Esophagus muscularis mucosa (tissue), 4 donors: ENCODE measurements around the gene LRFN2. TPM values are rescaled to one million over a fixed set of nuclear protein-coding genes. Genes with fewer than 3 reads are reported as not detected.

ENCODE experiments used
- DNase-seq: peaks from one replicate; pipeline ENCODE4 v3.0.0-alpha.2; 2017; ENCODE audit errors: extremely low spot score
- H3K27ac ChIP-seq, 4 donors: fragments of 200-600 bp; sonication (generic); replicated peaks in 1 of 4; 1 replicate in 3 of 4; 2 replicates in 1 of 4; pipeline ENCODE4 v1.5.1; 2016 to 2019; ENCODE audit warnings: mild to moderate bottlenecking in 1 of 4
- H3K27me3 ChIP-seq, 4 donors: fragments of 200-600 bp; sonication (generic); one replicate each; pipeline versions ENCODE4 v1.5.1 to v1.6.0; 2016 to 2019
- H3K36me3 ChIP-seq, 4 donors: fragments of 200-600 bp; sonication (generic); one replicate each; pipeline ENCODE4 v1.5.1; 2016 to 2019
- H3K4me1 ChIP-seq, 4 donors: fragments of 200-600 bp; sonication (generic); one replicate each; pipeline ENCODE4 v1.5.1; 2016 to 2019
- H3K4me3 ChIP-seq, 4 donors: fragments of 200-600 bp; sonication (generic); 1 replicate in 2 of 4; 2 replicates in 2 of 4; pipeline ENCODE4 v1.5.1; 2016 to 2019; ENCODE audit warnings: mild to moderate bottlenecking in 4 of 4, moderate library complexity in 1 of 4
- H3K9me3 ChIP-seq, 4 donors: fragments of 200-600 bp; sonication (generic); 1 replicate in 3 of 4; 2 replicates in 1 of 4; pipeline ENCODE4 v1.5.1; 2016 to 2019
- EP300 ChIP-seq: sonication (generic); formaldehyde crosslinking; IDR thresholded peaks from one replicate; pipeline ENCODE4 v1.6.1; 2017; ENCODE audit warnings: antibody characterized with exemption
- POLR2A ChIP-seq: fragments of 450-650 bp; IDR thresholded peaks from one replicate; pipeline ENCODE4 v1.6.1; 2017; ENCODE audit warnings: antibody characterized with exemption, moderate library complexity, mild to moderate bottlenecking, low read depth
- POLR2AphosphoS5 ChIP-seq, 2 donors: sonication (generic); formaldehyde crosslinking; IDR thresholded peaks; one replicate each; pipeline ENCODE4 v1.6.1; 2017; ENCODE audit warnings: antibody characterized with exemption in 2 of 2
- WGBS: methylation state at CpG from one replicate; pipeline ENCODE4 v1.1.5; 2018; 5-methylcytosine and 5-hydroxymethylcytosine counted together
- intact Hi-C: fragments of 100-400 bp; cut with DNase I; formaldehyde crosslinking; loops from one replicate; pipeline ENCODE4 v1.15.1; 2023
- small RNA-seq, 3 donors: library from RNA; depleted of rRNA; stranded (forward); fragments of <200 nt; gene quantifications; one replicate each; pipeline ENCODE3, GENCODE V24; 2016
- total RNA-seq, 4 donors: library from RNA; depleted of rRNA; stranded (reverse); fragments of >200 nt; gene quantifications; one replicate each; pipeline versions ENCODE4 v1.1.0 to v1.2.1, GENCODE V29; 2016
- TF ChIP-seq, protein P1 (sequence below), 3 experiments: fragments of 200-600 bp in 2 of 3; fragments of 450-650 bp in 1 of 3; sonication (generic) in 2 of 3; IDR thresholded peaks; one replicate each; pipeline ENCODE4 v1.5.1; 2017 to 2019; ENCODE audit warnings: antibody characterized with exemption in 3 of 3, mild to moderate bottlenecking in 2 of 3, moderate library complexity in 1 of 3

LRFN2 gene
- total RNA-seq, 4 donors from 2014 or later = 0.11 TPM; not detected in 3

DNA sequence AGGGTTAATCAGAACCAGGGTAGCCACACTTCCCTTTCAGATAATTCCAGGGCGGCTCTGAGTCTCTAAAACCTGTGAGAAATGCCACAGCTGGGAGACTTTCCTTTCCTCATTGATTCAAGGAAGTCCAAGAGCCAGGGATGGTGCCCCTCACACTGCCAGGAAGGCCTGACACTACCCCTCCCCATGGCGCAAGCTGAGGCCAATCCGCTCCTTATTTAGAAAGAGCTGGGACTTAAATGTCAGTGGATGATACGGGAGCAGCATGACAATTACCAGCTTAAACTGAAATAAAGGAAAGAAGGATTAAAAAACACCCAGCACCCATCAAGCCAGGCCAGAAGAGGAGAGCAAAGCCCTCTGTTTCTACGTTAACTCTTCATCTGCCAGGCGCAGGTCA lies 244.4 kb downstream of the LRFN2 start:
- Histone ChIP-seq H3K4me1 (peaks cover 0 to 34% (median 4%) of the 10 kb centered on the region in 4 donors), H3K9me3 (no peaks in the 10 kb centered on the region), H3K27ac (no peak overlapping the region), H3K36me3 (no peaks in the 10 kb centered on the region), H3K27me3 (peaks cover 0 to 9% (median 0%) of the 10 kb centered on the region in 4 donors), H3K4me3 (no peak overlapping the region)
- intact Hi-C loops = no loop called here
- DNase-seq = no peak
- WGBS = 75% methylated on average over 6 of the region's 6 CpGs
- TF ChIP-seq, protein P1, sequence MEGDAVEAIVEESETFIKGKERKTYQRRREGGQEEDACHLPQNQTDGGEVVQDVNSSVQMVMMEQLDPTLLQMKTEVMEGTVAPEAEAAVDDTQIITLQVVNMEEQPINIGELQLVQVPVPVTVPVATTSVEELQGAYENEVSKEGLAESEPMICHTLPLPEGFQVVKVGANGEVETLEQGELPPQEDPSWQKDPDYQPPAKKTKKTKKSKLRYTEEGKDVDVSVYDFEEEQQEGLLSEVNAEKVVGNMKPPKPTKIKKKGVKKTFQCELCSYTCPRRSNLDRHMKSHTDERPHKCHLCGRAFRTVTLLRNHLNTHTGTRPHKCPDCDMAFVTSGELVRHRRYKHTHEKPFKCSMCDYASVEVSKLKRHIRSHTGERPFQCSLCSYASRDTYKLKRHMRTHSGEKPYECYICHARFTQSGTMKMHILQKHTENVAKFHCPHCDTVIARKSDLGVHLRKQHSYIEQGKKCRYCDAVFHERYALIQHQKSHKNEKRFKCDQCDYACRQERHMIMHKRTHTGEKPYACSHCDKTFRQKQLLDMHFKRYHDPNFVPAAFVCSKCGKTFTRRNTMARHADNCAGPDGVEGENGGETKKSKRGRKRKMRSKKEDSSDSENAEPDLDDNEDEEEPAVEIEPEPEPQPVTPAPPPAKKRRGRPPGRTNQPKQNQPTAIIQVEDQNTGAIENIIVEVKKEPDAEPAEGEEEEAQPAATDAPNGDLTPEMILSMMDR (IDR thresholded peaks at IDR 0.05) = no peak
- no peak for TF ChIP-seq POLR2AphosphoS5 (IDR thresholded peaks at IDR 0.05)
- TF ChIP-seq EP300 = no peak
- no peak for TF ChIP-seq POLR2A

DNA sequence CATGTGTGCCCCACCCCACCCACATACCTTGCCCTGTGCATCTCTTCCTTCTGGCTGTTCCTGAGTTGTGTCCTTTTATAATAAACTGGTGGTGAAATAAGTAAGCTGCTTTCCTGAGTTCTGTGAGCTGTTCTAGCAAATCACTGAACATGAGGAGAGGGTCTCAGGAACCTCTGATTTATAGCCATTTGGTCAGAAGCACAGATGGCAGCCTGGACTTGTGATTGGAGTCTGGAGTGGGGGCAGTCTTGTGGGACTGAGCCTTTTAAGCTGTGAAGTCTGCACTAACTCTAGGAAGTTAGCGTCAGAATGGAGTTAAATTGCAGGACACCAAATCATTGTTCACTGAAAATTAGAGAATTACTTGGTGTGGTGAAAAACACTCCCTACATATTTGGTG lies 245.4 kb downstream of the LRFN2 start:
- Histone ChIP-seq H3K27ac (no peak overlapping the region), H3K27me3 (no peaks in the 10 kb centered on the region), H3K9me3 (no peaks in the 10 kb centered on the region), H3K4me1 (peaks cover 0 to 34% (median 4%) of the 10 kb centered on the region in 4 donors), H3K36me3 (no peaks in the 10 kb centered on the region), H3K4me3 (no peak overlapping the region)
- intact Hi-C loops = no loop called here
- no peak for DNase-seq
- 100% methylated on average over 1 of the region's 1 CpG for WGBS
- TF ChIP-seq POLR2AphosphoS5 (IDR thresholded peaks at IDR 0.05) (no peak), EP300 (no peak), POLR2A (no peak)
- TF ChIP-seq, protein P1 (IDR thresholded peaks at IDR 0.05) = no peak

Small RNAs within 50 kb of the gene (small RNA-seq; reads per million reads assigned to genes)
- gene RNU6-250P = 0 reads per million in 3 donors
